BLaER1 treated with 17β-estradiol and CSF1 and Interleukin-3, amounts not matched to agents 10 nM and 100 nM (cell line): ENCODE results near the gene TPRG1L.

Experiments
- H3K27ac ChIP-seq, 11 experiments: shearing (Covaris generic); formaldehyde crosslinking; 2 replicates each; pipeline ENCODE4 v1.8.1; 2022
- H3K27me3 ChIP-seq, 11 experiments: shearing (Covaris generic); formaldehyde crosslinking; 2 replicates each; pipeline ENCODE4 v1.8.1; 2022
- H3K36me3 ChIP-seq, 11 experiments: shearing (Covaris generic); formaldehyde crosslinking; 2 replicates each; pipeline ENCODE4 v1.8.1; 2022
- H3K4me1 ChIP-seq, 10 experiments: shearing (Covaris generic); formaldehyde crosslinking; 2 replicates each; pipeline ENCODE4 v1.8.1; 2022
- H3K4me2 ChIP-seq, 11 experiments: shearing (Covaris generic); formaldehyde crosslinking; 2 replicates each; pipeline ENCODE4 v1.8.1; 2022
- H3K4me3 ChIP-seq, 10 experiments: shearing (Covaris generic); formaldehyde crosslinking; 2 replicates each; pipeline ENCODE4 v1.8.1; 2022
- H3K9ac ChIP-seq, 11 experiments: shearing (Covaris generic); formaldehyde crosslinking; 2 replicates each; pipeline ENCODE4 v1.8.1; 2022
- H3K9me3 ChIP-seq, 11 experiments: shearing (Covaris generic); formaldehyde crosslinking; replicated peaks in 1 of 11; 2 replicates each; pipeline ENCODE4 v1.8.1; 2022
- H4K20me1 ChIP-seq, 11 experiments: shearing (Covaris generic); formaldehyde crosslinking; 2 replicates each; pipeline ENCODE4 v1.8.1; 2022
- Cebpa-rat ChIP-seq, 11 experiments: shearing (Covaris generic); IDR thresholded peaks; 2 replicates each; pipeline ENCODE4 v1.8.1; 2022

Gene TPRG1L

GRCh38 chr1:3629561-3630160 is 4.8 kb downstream of the TPRG1L start:
- no peak overlapping the region for H3K4me3 ChIP-seq
- peak overlapping the region in 1 of 11 experiments; percentile 12; a peak in 2 of 22 replicates for H3K27ac ChIP-seq
- H4K20me1 ChIP-seq, result peaks cover 0 to 47% (median 20%) of the 10 kb centered on the region in 11 experiments; a peak in 13 of 22 replicates
- no peaks in the 10 kb centered on the region; a peak in 1 of 22 replicates for H3K27me3 ChIP-seq
- no peaks in the 10 kb centered on the region for H3K9me3 ChIP-seq
- H3K4me2 ChIP-seq, result peak overlapping the region; percentile 47 to 87 (median 70)
- H3K9ac ChIP-seq, result peak overlapping the region in 4 of 11 experiments; percentile 6 to 53 (median 26); a peak in 5 of 22 replicates
- peaks cover 64 to 83% (median 80%) of the 10 kb centered on the region in 11 experiments for H3K36me3 ChIP-seq
- TF ChIP-seq Cebpa-rat (IDR thresholded peaks at IDR 0.05), result no peak
- peaks cover 30 to 44% (median 35%) of the 10 kb centered on the region in 10 experiments for H3K4me1 ChIP-seq

DNA sequence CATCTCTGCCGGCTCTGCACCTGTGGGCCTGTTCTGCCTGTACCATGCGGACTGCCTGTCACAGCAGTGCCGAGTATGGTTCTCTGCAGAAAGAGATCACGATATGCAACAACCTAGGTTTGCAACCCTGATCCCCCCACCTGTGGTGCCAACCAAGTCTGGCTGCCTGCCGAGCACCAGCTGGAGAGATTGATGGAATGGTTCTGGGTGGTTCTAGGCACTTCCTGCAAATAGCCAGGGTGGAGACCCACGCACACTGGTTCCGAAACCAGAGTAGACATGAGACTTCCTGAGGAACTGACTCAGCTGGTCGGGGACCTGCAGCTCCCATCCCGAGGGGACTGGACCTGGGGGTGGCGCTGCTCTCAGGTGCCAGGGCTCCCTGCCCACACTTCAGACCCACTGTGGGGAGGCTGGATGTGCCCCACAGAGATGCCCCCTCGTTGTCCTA is 5.4 kb downstream of the TPRG1L start:
- no peaks in the 10 kb centered on the region; a peak in 1 of 22 replicates for H3K27me3 ChIP-seq
- no peak for TF ChIP-seq Cebpa-rat (IDR thresholded peaks at IDR 0.05)
- H3K27ac ChIP-seq, result peak overlapping the region in 4 of 11 experiments; percentile 1 to 36 (median 10); a peak in 3 of 22 replicates
- H3K4me3 ChIP-seq, result no peak overlapping the region
- H3K9me3 ChIP-seq, result no peaks in the 10 kb centered on the region
- H3K9ac ChIP-seq, result peak overlapping the region in 8 of 11 experiments; percentile 6 to 53 (median 16); a peak in 7 of 22 replicates
- H4K20me1 ChIP-seq, result peaks cover 0 to 47% (median 20%) of the 10 kb centered on the region in 11 experiments; a peak in 13 of 22 replicates
- peaks cover 70 to 89% (median 85%) of the 10 kb centered on the region in 11 experiments for H3K36me3 ChIP-seq
- peaks cover 30 to 44% (median 35%) of the 10 kb centered on the region in 10 experiments for H3K4me1 ChIP-seq
- peak overlapping the region; percentile 47 to 87 (median 70) for H3K4me2 ChIP-seq

- TF ChIP-seq Cebpa-rat (IDR thresholded peaks at IDR 0.05), result no peak
- peak overlapping the region in 6 of 11 experiments; percentile 7 to 65 (median 18); a peak in 5 of 22 replicates for H3K9ac ChIP-seq
- peaks cover 25 to 38% (median 28%) of the 10 kb centered on the region in 10 experiments for H3K4me1 ChIP-seq
- H3K27ac ChIP-seq, result peak overlapping the region in 3 of 11 experiments; percentile 12 to 34 (median 22); a peak in 2 of 22 replicates
- no peak overlapping the region for H3K4me3 ChIP-seq
- peaks cover 77 to 96% (median 92%) of the 10 kb centered on the region in 11 experiments for H3K36me3 ChIP-seq
- H4K20me1 ChIP-seq, result peaks cover 0 to 43% (median 15%) of the 10 kb centered on the region in 11 experiments; a peak in 13 of 22 replicates
- H3K4me2 ChIP-seq, result peak overlapping the region in 9 of 11 experiments; percentile 63 to 87 (median 70); a peak in 14 of 22 replicates
- H3K27me3 ChIP-seq, result no peaks in the 10 kb centered on the region
- H3K9me3 ChIP-seq, result no peaks in the 10 kb centered on the region
Measured at GRCh38 chr1:3630914-3631313, 6.1 kb downstream of the TPRG1L start.

DNA sequence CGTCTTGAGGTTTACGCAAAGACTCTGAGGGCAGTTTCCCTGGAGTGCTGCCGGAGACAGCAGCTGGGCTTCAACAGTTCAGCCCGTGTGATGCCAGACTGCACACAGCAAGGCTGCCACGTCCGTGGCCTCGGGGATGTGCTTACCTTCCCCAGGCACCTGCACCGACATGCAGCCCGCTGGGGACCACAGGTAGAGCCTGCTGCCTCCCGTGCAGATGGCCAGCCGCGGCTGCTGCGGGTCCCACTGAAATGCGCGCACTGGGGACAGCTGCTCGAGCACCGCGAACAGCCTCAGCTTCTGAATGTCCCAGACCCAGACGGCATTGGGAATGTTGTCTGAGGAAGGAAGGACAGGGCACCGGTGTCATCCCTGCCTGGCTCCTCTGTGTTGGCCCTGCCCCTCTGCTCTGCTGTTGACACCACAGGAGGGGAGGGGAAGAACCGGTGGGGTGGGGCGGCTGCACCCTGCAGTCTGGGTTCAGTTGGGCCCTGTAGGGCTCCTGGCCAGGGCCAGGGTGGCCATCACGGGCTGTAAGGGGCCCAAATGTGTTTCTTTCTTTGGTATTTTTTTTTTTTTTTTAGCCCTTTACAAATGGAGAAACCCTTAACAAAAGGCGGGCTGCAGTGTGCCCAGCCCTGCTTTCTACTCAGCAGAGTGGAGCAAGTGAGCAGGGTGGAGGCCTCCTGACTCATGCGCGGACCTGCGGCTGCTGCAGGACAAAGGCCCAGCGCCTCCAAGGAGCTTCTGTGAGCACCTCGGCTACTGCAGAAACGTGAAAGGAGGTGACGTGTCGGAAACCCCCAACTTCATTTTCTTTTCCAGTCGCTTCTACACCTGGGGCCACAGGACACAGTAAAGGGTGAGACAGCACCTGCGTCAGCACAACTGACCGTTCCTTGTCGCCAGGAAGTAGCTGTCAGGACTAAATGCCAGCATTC is 6.8 kb downstream of the TPRG1L start:
- Histone ChIP-seq H3K27ac (peak overlapping the region in 2 of 11 experiments; percentile 12 to 22; a peak in 1 of 22 replicates), H4K20me1 (peaks cover 0 to 43% (median 14%) of the 10 kb centered on the region in 11 experiments; a peak in 13 of 22 replicates), H3K27me3 (no peaks in the 10 kb centered on the region), H3K4me1 (peaks cover 23 to 31% (median 26%) of the 10 kb centered on the region in 10 experiments), H3K36me3 (peaks cover 84 to 100% (median 98%) of the 10 kb centered on the region in 11 experiments), H3K9ac (peak overlapping the region in 5 of 11 experiments; percentile 7 to 65 (median 24); a peak in 3 of 22 replicates), H3K9me3 (no peaks in the 10 kb centered on the region), H3K4me3 (no peak overlapping the region), H3K4me2 (peak overlapping the region in 9 of 11 experiments; percentile 21 to 87 (median 70); a peak in 10 of 22 replicates)
- no peak for TF ChIP-seq Cebpa-rat (IDR thresholded peaks at IDR 0.05)

GRCh38 chr1:3632298-3632697 is 7.5 kb downstream of the TPRG1L start:
- H4K20me1 ChIP-seq, result peaks cover 0 to 43% (median 14%) of the 10 kb centered on the region in 11 experiments; a peak in 13 of 22 replicates
- TF ChIP-seq Cebpa-rat (IDR thresholded peaks at IDR 0.05), result no peak
- H3K9ac ChIP-seq, result no peak overlapping the region
- peaks cover 89 to 100% (median 98%) of the 10 kb centered on the region in 11 experiments for H3K36me3 ChIP-seq
- no peaks in the 10 kb centered on the region for H3K9me3 ChIP-seq
- no peak overlapping the region for H3K27ac ChIP-seq
- no peak overlapping the region for H3K4me2 ChIP-seq
- peaks cover 23 to 30% (median 25%) of the 10 kb centered on the region in 10 experiments for H3K4me1 ChIP-seq
- no peaks in the 10 kb centered on the region for H3K27me3 ChIP-seq
- no peak overlapping the region for H3K4me3 ChIP-seq

DNA sequence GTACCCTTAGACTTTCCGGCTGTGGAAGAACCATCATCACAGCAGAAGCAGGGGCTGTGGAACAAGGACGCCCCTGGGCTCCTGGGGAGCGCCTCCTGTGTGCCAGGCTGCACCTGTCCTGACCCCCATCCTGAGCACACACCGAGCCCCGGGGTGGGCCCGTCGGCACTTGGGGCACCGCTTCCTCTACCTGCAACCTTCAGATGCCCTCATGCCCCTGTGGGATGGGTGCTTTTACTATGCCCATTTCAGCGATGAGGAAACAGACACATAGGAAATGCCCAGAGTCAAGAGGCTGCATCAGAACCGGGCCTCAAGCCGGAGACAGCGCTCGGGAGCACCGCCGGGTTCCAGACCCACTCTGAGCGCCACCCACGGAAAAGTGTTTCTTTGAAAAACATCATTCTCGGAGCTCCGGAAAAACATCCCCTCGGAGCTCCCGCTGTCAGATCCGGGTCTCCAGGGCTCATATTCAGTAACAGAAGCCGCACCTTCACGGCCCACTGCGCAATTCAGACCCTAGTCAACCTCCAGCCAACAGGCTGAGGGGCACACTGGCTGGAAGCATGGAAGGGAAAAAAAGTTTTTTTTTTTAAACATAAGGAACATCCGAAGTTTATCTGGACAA is 8.0 kb downstream of the TPRG1L start:
- Histone ChIP-seq H3K27me3 (no peaks in the 10 kb centered on the region), H3K36me3 (peaks cover 89 to 100% (median 98%) of the 10 kb centered on the region in 11 experiments), H3K4me3 (no peak overlapping the region), H4K20me1 (peaks cover 0 to 40% (median 14%) of the 10 kb centered on the region in 11 experiments; a peak in 13 of 22 replicates), H3K9me3 (no peaks in the 10 kb centered on the region), H3K4me1 (peaks cover 22 to 33% (median 28%) of the 10 kb centered on the region in 10 experiments), H3K27ac (no peak overlapping the region), H3K9ac (peak overlapping the region in 1 of 11 experiments; percentile 2; a peak in 1 of 22 replicates), H3K4me2 (no peak overlapping the region)
- no peak for TF ChIP-seq Cebpa-rat (IDR thresholded peaks at IDR 0.05)

DNA sequence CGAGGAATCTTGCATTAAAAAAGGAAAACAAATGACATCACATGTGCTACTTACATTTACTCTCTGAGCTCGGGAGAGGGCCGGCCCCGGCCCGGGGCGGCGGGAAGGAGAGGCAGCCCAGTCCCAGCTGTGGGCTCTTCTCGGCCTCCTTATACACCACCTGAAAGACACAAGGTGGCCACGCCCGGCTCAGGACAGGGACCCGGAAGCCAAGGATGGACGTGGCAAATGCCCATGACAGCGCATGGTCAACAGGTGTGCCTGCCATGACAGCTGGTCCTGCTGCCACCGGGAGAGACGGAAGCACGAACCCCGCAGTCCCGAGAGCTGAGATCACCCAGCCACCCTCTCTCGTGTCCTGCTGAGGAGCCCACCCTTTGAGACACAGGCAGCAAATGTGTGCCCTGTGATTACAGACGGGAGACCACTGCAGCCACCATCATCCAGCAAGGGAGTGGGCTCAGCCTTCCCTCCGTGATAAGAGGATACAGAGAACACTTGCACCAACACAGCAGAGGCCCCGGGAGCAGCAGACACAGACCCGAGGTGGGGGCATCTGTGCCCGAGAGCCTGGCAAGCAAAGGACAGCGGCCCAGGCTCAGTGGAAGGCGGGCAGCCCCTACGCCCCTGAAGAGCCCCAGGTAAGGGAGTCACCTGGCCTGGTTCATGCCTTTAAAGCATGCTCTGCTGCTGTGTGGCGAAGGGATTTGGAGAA is 8.7 kb downstream of the TPRG1L start:
- Histone ChIP-seq H3K9me3 (no peaks in the 10 kb centered on the region), H4K20me1 (peaks cover 0 to 43% (median 14%) of the 10 kb centered on the region in 11 experiments; a peak in 12 of 22 replicates), H3K4me2 (no peak overlapping the region), H3K4me1 (peaks cover 22 to 40% (median 34%) of the 10 kb centered on the region in 10 experiments), H3K27ac (no peak overlapping the region), H3K27me3 (no peaks in the 10 kb centered on the region), H3K9ac (peak overlapping the region in 1 of 11 experiments; percentile 2; a peak in 1 of 22 replicates), H3K4me3 (no peak overlapping the region), H3K36me3 (peaks cover 89 to 100% (median 98%) of the 10 kb centered on the region in 11 experiments)
- no peak for TF ChIP-seq Cebpa-rat (IDR thresholded peaks at IDR 0.05)
